ENCODE measurements around the gene GSK3B. TPM values are rescaled to one million over a fixed set of nuclear protein-coding genes. Genes with fewer than 3 reads are reported as not detected.
A peak's percentile ranks its signal among the peaks of the same experiment; 100 is the strongest.

The GSK3B gene
- total RNA-seq, 1 experiment from 2014 or later, result 46.5 TPM

DNA sequence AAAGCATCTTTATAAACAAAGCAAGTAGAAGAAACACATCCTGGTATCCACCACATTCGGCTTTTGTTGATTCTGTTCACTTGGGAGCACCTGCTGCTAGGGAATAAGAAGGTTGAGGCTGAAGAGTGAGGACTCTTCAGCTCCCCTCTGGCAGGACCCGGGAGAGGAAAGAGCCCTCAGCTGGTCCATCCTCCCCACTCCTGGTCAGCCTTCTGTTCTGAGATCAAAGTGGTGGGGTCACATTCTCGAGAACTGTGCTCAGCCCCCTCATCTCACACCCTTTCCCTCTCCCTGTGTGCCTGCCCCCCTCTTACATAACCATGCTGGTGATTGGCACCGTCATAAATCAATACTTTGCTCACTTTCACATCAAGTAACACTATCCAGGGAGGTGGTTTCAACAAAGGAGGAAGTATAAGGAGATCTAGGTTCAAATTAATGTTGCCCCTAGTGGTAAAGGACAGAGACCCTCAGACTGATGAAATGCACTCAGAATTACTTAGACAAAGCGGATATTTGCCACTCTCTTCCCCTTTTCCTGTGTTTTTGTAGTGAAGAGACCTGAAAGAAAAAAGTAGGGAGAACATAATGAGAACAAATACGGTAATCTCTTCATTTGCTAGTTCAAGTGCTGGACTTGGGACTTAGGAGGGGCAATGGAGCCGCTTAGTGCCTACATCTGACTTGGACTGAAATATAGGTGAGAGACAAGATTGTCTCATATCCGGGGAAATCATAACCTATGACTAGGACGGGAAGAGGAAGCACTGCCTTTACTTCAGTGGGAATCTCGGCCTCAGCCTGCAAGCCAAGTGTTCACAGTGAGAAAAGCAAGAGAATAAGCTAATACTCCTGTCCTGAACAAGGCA is 312.7 kb downstream of the GSK3B start, which contains the start of gene NR1I2:
TSS of gene NR1I2 (plus strand) at position 772 of the 869 bp plus-strand sequence.
- DNase-seq (ENCODE audit: low read depth), result no peak

DNA sequence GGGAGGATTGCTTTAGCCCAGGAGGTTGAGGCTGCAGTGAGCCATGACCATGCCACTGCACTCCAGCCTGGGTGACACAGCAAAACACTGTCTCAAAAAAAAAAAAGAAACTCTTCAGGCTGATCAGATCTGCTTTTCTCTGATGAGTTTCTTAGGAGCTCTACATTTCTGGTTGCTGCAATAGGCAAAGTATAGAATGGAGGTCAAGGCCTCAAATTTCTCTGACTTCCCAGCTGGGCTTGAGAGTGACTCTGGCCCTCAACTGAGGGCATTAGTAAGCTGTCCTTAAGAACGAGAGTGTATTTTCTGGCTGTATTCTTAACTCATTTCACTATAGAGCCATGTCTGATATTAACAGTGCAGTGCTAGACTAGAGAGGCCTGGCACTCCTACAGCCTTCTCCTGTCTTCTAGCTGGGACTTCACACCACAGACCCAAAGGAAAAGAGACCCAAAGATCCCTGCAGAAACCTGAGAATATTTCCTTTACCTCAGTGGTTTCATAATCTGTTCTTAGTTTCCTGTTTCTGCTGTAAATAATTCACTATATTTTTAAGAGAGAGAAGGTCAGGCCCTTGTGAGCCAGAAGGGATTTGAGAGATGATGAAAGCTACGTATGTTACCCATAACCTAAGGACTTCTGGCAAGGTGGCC is 314.4 kb downstream of the GSK3B start:
- DNase-seq (ENCODE audit: low read depth), result no peak

DNA sequence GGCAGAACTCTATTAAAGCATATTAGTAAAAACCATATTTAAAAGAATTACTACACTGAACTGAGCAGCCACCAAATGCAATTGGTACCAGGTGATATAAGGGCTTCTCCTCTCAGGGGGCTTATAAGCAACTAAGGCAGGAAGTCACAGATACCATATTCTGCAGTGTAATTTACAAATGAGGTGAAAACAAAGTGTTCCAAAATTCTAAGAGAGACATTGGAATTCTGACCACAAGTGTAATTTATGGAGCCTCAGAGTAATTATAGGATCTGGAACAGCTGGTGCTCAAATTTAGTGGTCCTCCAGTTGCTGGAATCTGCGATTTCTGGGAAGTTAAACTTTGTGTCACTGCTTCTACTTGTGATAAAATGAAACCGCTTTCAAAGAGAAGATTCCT is 315.4 kb downstream of the GSK3B start:
- DNase-seq (ENCODE audit: low read depth), result peak; percentile 91

DNA sequence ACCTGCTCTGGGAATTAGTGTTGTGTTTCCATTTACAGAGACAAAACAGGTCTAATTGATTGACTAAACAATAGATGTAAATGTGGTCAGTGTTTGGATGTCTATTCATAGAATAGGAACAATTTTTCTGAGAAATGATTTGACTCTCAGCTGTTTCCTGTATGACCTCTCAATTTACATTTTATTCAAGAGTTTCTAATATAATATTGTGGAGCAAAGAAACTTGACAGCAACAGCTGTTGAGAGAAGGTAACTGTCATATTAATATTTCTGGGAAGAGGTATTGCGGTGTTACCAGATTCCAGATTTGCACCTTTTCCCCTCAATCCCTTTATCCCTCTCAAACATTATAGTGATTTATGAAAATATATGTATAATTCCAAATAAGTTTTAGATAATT is 316.1 kb downstream of the GSK3B start:
- peak; percentile 75 for DNase-seq (ENCODE audit: low read depth)

DNA sequence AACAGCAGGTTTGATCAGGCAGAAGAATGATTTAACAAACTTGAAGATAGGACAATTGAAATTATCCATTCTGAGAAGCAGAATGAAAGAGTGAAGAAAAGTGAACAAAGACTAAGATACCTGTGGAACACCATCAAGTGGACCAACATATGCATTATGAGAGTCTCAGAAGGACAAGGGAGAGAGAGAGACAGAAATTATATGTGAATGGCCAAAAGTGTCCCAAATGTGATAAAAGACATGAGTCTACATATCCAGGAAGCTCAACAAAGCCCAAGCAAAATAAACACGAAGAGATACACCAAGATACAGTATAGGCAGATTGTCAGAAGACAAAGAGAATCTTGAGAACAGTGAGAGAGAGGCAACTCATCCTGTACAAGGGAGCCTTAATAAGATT is 317.9 kb downstream of the GSK3B start:
- DNase-seq (ENCODE audit: low read depth), result no peak

DNA sequence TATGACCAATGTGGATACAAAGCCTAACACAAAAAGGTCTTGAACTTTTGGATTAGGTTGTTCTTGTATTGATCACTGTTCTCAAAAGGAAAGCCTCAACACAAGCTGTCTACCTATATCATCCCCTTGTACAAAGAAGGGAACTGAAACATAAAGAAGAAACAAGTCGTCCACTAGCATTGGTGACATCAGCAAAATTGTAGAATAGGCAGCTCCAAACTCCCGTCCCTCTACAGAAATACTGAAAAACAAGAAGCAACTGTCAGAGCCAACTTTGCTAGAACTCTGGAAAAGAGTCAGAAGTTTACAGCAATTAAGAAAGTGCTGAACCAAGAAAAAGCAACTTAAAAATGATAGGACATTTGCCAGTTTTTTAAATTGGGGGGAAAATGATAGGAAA is 319.8 kb downstream of the GSK3B start:
- no peak for DNase-seq (ENCODE audit: low read depth)

Other genes with a start within 250 kb of the GSK3B start
- gene GPR156, start 190.8 kb upstream of the GSK3B start, total RNA-seq (2014; rRNA removed), result 1.5 TPM in 2 replicates

Data from LHCN-M2 (cell line).